HEK293 (cell line): ENCODE measurements around the gene S100A13.

Experiments
- GLI2 ChIP-seq: fragments of 450-650 bp; formaldehyde crosslinking; IDR thresholded peaks from 2 replicates; pipeline ENCODE4; 2017; ENCODE audit warnings: missing biosample characterization, missing genetic modification characterization, low read depth, borderline replicate concordance
- YY1 ChIP-seq: fragments of 450-650 bp; formaldehyde crosslinking; IDR thresholded peaks from 2 replicates; pipeline ENCODE4 v1.5.1; 2018; ENCODE audit warnings: missing biosample characterization, missing genetic modification characterization
- ZNF174 ChIP-seq: fragments of 450-650 bp; formaldehyde crosslinking; IDR thresholded peaks from 2 replicates; pipeline ENCODE4 v1.5.0; 2017; ENCODE audit warnings: missing biosample characterization, mild to moderate bottlenecking, missing genetic modification characterization
- ZNF311 ChIP-seq: fragments of 450-650 bp; formaldehyde crosslinking; IDR thresholded peaks from 2 replicates; pipeline ENCODE4 v1.5.1; 2017; ENCODE audit warnings: missing biosample characterization, missing genetic modification characterization, borderline replicate concordance

GRCh38 chr1:153599847-153600246 is 27.5 kb downstream of the S100A13 start:
- TF ChIP-seq ZNF174 (tag by site-specific recombination), result no peak
- TF ChIP-seq ZNF311 (tag by site-specific recombination), result no peak
- no peak for TF ChIP-seq YY1 (tag by site-specific recombination)
- no peak for TF ChIP-seq GLI2
